ENCODE data around the gene UTP3. TPM values are rescaled to one million over a fixed set of nuclear protein-coding genes. Genes with fewer than 3 reads are reported as not detected.
"Not testable (repeated sequence)": the region's sequence is repeated elsewhere in the genome, so short reads cannot be mapped to it uniquely, and the experiment has no call there.

The UTP3 gene
- total RNA-seq, 1 donor from 2014 or later, result 22.8 TPM

- no peak for DNase-seq (ENCODE audit: low spot score)
- intact Hi-C loops (cut with DNase I), result no loop called here
These were observed 7.4 kb upstream of the UTP3 start for GRCh38 chr4:70680934-70681333.

GRCh38 chr4:70681704-70682103, 6.6 kb upstream of the UTP3 start:
- no peak for DNase-seq (ENCODE audit: low spot score)
- intact Hi-C loops (cut with DNase I), result no loop called here

GRCh38 chr4:70682142-70682541, 6.2 kb upstream of the UTP3 start:
- intact Hi-C loops (cut with DNase I), result not testable (repeated sequence)

GRCh38 chr4:70687392-70687791, 940 bp upstream of the UTP3 start:
- intact Hi-C loops (cut with DNase I), result no loop called here

More at GRCh38 chr4:70682142-70682541, 6.2 kb upstream of the UTP3 start:
- not testable (repeated sequence) for DNase-seq (ENCODE audit: low spot score)

GRCh38 chr4:70688795-70689231, 481 bp downstream of the UTP3 start:
- intact Hi-C loops (cut with DNase I), result loop anchor here (1.0 to 2.0 kb wide), 3 partner anchors 15 to 304 kb away; partner anchors contain the start of genes DCK and GRSF1

More at GRCh38 chr4:70687392-70687791, 940 bp upstream of the UTP3 start:
- DNase-seq (ENCODE audit: low spot score), result no peak

GRCh38 chr4:70691661-70692060, 3.3 kb downstream of the UTP3 start:
- intact Hi-C loops (cut with DNase I), result no loop called here
- no peak for DNase-seq (ENCODE audit: low spot score)

More at GRCh38 chr4:70688795-70689231, 481 bp downstream of the UTP3 start:
- DNase-seq (ENCODE audit: low spot score), result no peak

GRCh38 chr4:70694633-70695032, 6.3 kb downstream of the UTP3 start:
- DNase-seq (ENCODE audit: low spot score); intact Hi-C loops (cut with DNase I): not testable (repeated sequence)

GRCh38 chr4:70698435-70698834, 10.1 kb downstream of the UTP3 start:
- DNase-seq (ENCODE audit: low spot score); intact Hi-C loops (cut with DNase I): not testable (repeated sequence)

- intact Hi-C loops (cut with DNase I), result no loop called here
- no peak for DNase-seq (ENCODE audit: low spot score)
These were observed 12.4 kb downstream of the UTP3 start for GRCh38 chr4:70700712-70701111.

GRCh38 chr4:70701271-70701670, 12.9 kb downstream of the UTP3 start:
- DNase-seq (ENCODE audit: low spot score), result no peak
- intact Hi-C loops (cut with DNase I), result no loop called here

- DNase-seq (ENCODE audit: low spot score); intact Hi-C loops (cut with DNase I): not testable (repeated sequence)
These were observed 14.3 kb downstream of the UTP3 start for GRCh38 chr4:70702592-70702991.

GRCh38 chr4:70703619-70704214, 15.4 kb downstream of the UTP3 start:
- intact Hi-C loops (cut with DNase I), result loop anchor here (1.0 to 2.0 kb wide), 3 partner anchors 15 to 199 kb away; partner anchors contain the start of genes GRSF1, MOB1B and UTP3
- DNase-seq (ENCODE audit: low spot score), result no peak

GRCh38 chr4:70704215-70704930, 16.0 kb downstream of the UTP3 start:
- DNase-seq (ENCODE audit: low spot score), result peak; percentile 90
- intact Hi-C loops (cut with DNase I), result loop anchor here (1.0 to 2.0 kb wide), 3 partner anchors 16 to 198 kb away; partner anchors contain the start of genes GRSF1, MOB1B and UTP3

- no peak for DNase-seq (ENCODE audit: low spot score)
- intact Hi-C loops (cut with DNase I), result loop anchor here (1.0 to 2.0 kb wide), 3 partner anchors 17 to 198 kb away; partner anchors contain the start of genes GRSF1, MOB1B and UTP3
These were observed 16.5 kb downstream of the UTP3 start for GRCh38 chr4:70704931-70705182.

GRCh38 chr4:70705183-70706043, 17.1 kb downstream of the UTP3 start:
- intact Hi-C loops (cut with DNase I), result loop anchor here (2.0 kb wide), 2 partner anchors 133 to 197 kb away; partner anchors contain the start of genes GRSF1 and MOB1B
- DNase-seq (ENCODE audit: low spot score), result peak; percentile 91

- no peak for DNase-seq (ENCODE audit: low spot score)
- intact Hi-C loops (cut with DNase I), result no loop called here
These were observed 17.7 kb downstream of the UTP3 start for GRCh38 chr4:70706044-70706461.

GRCh38 chr4:70706516-70706915, 18.2 kb downstream of the UTP3 start:
- intact Hi-C loops (cut with DNase I), result no loop called here
- DNase-seq (ENCODE audit: low spot score), result no peak

GRCh38 chr4:70709611-70710205, 21.4 kb downstream of the UTP3 start:
- intact Hi-C loops (cut with DNase I), result no loop called here

GRCh38 chr4:70711599-70711998, 23.3 kb downstream of the UTP3 start:
- no peak for DNase-seq (ENCODE audit: low spot score)
- intact Hi-C loops (cut with DNase I), result no loop called here

More at GRCh38 chr4:70709611-70710205, 21.4 kb downstream of the UTP3 start:
- no peak for DNase-seq (ENCODE audit: low spot score)
